Mesendoderm (in vitro differentiated cells): ENCODE results near the gene HOXA6.

Experiments used
- DNase-seq: peaks from one replicate; pipeline ENCODE4 v3.0.0; 2013
- H2AK5ac ChIP-seq: 2 replicates; pipeline ENCODE4 v1.6.1; 2013; ENCODE audit warnings: low read length, inconsistent platforms
- H2BK120ac ChIP-seq: 2 replicates; pipeline ENCODE4 v1.6.1; 2013; ENCODE audit warnings: low read depth, mild to moderate bottlenecking, low read length, moderate library complexity, mixed read lengths
- H2BK15ac ChIP-seq: replicated peaks from 2 replicates; pipeline ENCODE4 v1.6.1; 2013; ENCODE audit warnings: low read depth, mild to moderate bottlenecking, moderate library complexity
- H2BK5ac ChIP-seq: 2 replicates; pipeline ENCODE4 v1.6.1; 2013; ENCODE audit warnings: low read length, inconsistent platforms
- H3K18ac ChIP-seq: 2 replicates; pipeline ENCODE4 v1.6.1; 2013; ENCODE audit warnings: mild to moderate bottlenecking, low read length, mixed read lengths
- H3K23ac ChIP-seq: one replicate; pipeline ENCODE4 v1.6.1; 2013; ENCODE audit warnings: low read length
- H3K27ac ChIP-seq: 2 replicates; pipeline ENCODE4 v1.5.1; 2013; ENCODE audit warnings: low read depth, mild to moderate bottlenecking, inconsistent platforms, low read length, moderate library complexity
- H3K27me3 ChIP-seq: 2 replicates; pipeline ENCODE4 v1.6.1; 2013; ENCODE audit warnings: low read length, control low read depth, mild to moderate bottlenecking, inconsistent platforms; ENCODE audit not compliant: insufficient read depth, poor library complexity
- H3K36me3 ChIP-seq: 2 replicates; pipeline ENCODE4 v1.6.1; 2013; ENCODE audit warnings: low read length, inconsistent platforms; ENCODE audit not compliant: control insufficient read depth, insufficient read depth
- H3K4ac ChIP-seq: one replicate; pipeline ENCODE4 v1.6.1; 2013; ENCODE audit warnings: low read depth, mild to moderate bottlenecking, low read length, moderate library complexity
- H3K4me1 ChIP-seq: 2 replicates; pipeline ENCODE4 v1.6.1; 2013; ENCODE audit warnings: low read depth, low read length, inconsistent platforms; ENCODE audit not compliant: control insufficient read depth
- H3K4me2 ChIP-seq: 2 replicates; pipeline ENCODE4 v1.6.1; 2013; ENCODE audit warnings: low read length
- H3K4me3 ChIP-seq: 2 replicates; pipeline ENCODE4 v1.5.1; 2013; ENCODE audit warnings: mild to moderate bottlenecking, low read length
- H3K56ac ChIP-seq: one replicate; pipeline ENCODE4 v1.6.1; 2013; ENCODE audit warnings: low read length
- H3K79me1 ChIP-seq: 2 replicates; pipeline ENCODE4 v1.6.1; 2013; ENCODE audit warnings: low read length, inconsistent platforms
- H3K79me2 ChIP-seq: 2 replicates; pipeline ENCODE4 v1.6.1; 2013; ENCODE audit warnings: mild to moderate bottlenecking, low read length; ENCODE audit not compliant: control insufficient read depth, insufficient read depth
- H3K9ac ChIP-seq: 2 replicates; pipeline ENCODE4 v1.6.1; 2013; ENCODE audit warnings: low read length, inconsistent platforms
- H4K5ac ChIP-seq: one replicate; pipeline ENCODE4 v1.6.1; 2013; ENCODE audit warnings: low read length
- H4K8ac ChIP-seq: one replicate; pipeline ENCODE4 v1.6.1; 2013; ENCODE audit warnings: low read depth, mild to moderate bottlenecking, control low read depth, low read length, moderate library complexity
- WGBS: extraction: QIAGEN DNeasy Blood & Tissue Kit; methylation state at CpG from one replicate; pipeline ENCODE4 v1.1.7; 2013; ENCODE audit warnings: low lambda C conversion rate, missing lambda C conversion rate; ENCODE audit not compliant: insufficient coverage; ENCODE audit errors: extremely low coverage; 5-methylcytosine and 5-hydroxymethylcytosine counted together

Gene HOXA6

DNA sequence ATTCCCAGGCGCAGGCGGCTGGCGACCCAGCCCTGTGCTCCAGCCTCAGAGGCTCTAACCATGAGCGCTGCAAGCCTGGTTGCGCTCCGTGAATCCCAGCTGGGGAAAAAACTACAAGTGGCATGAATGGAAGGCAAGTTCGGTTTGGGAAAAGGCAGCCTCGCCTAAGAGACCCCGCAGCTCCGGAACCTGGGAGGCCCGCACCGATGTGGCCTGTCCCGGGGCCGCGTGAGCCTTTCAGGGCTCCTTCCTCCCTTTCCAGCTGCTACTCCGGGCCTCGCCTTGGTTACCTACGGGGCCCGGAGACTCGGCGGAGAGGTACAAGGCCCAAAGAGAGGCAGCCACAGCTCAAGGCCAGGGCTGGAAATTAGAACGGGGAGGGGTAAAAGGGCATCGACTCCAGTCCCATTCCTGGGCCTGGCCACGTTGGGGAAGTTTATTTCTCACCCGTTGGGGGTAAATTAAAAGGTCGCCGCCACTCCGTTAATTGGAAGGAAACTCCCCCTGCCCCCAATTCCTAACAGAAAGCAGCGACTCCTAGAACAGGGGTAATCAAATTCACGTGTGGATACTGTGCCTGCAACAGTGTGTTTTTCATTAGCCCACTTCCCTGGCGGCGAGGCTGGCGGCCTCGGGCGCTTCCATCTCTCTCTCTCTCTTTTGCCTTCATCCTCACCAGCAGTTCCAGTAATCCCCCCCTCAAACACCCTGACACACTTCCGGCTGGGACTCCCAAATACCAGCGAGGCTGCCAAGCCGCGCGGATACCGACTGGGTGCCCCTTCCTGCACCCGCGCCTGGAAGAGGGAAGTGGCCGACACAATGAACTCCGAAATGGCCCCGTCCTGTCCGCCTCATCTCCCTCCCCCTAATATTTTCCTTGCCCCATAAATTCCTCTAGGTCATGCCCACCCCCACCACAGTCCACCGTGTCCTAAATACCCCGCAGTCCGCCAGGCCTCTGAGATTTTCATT is 19.2 kb upstream of the HOXA6 start:
- Histone ChIP-seq H3K27me3 (peaks cover 87% of the 10 kb centered on the region), H4K5ac (no peak overlapping the region), H2BK5ac (no peak overlapping the region), H3K9ac (no peak overlapping the region), H3K79me2 (no peaks in the 10 kb centered on the region), H2BK120ac (no peak overlapping the region), H3K4ac (no peak overlapping the region), H3K79me1 (no peaks in the 10 kb centered on the region), H3K56ac (no peak overlapping the region), H3K4me1 (no peaks in the 10 kb centered on the region), H2AK5ac (no peak overlapping the region), H3K27ac (no peak overlapping the region), H3K18ac (no peak overlapping the region), H2BK15ac (no peak overlapping the region), H3K4me2 (no peak overlapping the region), H3K23ac (peak overlapping the region; percentile 66), H3K36me3 (no peaks in the 10 kb centered on the region), H4K8ac (no peak overlapping the region), H3K4me3 (no peak overlapping the region)
- WGBS = no CpG with 5 or more reads among the region's 50 CpGs
- no peak for DNase-seq

DNA sequence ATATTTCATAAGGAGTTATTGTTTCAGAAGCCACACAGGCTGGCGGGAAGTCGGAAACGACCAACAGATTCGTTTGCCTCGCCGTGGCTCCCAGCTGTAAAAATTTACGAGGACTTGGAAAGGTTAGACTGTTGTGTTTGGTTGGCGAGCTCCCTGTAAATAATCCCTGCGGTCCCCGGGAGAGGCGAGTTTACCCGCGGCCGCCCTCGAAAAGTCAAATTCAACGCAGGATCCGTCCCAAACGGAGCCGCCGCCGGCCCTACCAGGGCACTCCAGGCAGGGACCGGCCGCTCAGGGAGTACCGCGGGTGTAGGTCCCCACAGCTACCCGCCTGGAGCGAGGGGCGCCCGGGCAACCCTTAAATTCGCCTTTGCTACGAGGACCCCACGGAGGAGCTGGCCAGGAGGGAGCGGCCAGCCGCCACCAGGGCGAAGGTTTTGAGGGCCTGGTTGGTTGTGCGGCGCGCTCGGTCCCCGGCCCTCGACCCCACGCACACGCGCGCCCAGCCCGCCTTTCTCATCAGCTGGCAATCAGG is 18.5 kb upstream of the HOXA6 start:
- Histone ChIP-seq H2BK120ac (no peak overlapping the region), H3K4me2 (no peak overlapping the region), H2BK5ac (no peak overlapping the region), H3K18ac (no peak overlapping the region), H3K27me3 (peaks cover 85% of the 10 kb centered on the region), H3K56ac (no peak overlapping the region), H3K4ac (no peak overlapping the region), H3K79me2 (no peaks in the 10 kb centered on the region), H4K5ac (no peak overlapping the region), H3K9ac (no peak overlapping the region), H3K4me3 (no peak overlapping the region), H3K27ac (no peak overlapping the region), H3K79me1 (no peaks in the 10 kb centered on the region), H3K36me3 (no peaks in the 10 kb centered on the region), H3K23ac (peak overlapping the region; percentile 66), H4K8ac (no peak overlapping the region), H2AK5ac (no peak overlapping the region), H2BK15ac (no peak overlapping the region), H3K4me1 (no peaks in the 10 kb centered on the region)
- WGBS = no CpG with 5 or more reads among the region's 46 CpGs
- DNase-seq = no peak

DNA sequence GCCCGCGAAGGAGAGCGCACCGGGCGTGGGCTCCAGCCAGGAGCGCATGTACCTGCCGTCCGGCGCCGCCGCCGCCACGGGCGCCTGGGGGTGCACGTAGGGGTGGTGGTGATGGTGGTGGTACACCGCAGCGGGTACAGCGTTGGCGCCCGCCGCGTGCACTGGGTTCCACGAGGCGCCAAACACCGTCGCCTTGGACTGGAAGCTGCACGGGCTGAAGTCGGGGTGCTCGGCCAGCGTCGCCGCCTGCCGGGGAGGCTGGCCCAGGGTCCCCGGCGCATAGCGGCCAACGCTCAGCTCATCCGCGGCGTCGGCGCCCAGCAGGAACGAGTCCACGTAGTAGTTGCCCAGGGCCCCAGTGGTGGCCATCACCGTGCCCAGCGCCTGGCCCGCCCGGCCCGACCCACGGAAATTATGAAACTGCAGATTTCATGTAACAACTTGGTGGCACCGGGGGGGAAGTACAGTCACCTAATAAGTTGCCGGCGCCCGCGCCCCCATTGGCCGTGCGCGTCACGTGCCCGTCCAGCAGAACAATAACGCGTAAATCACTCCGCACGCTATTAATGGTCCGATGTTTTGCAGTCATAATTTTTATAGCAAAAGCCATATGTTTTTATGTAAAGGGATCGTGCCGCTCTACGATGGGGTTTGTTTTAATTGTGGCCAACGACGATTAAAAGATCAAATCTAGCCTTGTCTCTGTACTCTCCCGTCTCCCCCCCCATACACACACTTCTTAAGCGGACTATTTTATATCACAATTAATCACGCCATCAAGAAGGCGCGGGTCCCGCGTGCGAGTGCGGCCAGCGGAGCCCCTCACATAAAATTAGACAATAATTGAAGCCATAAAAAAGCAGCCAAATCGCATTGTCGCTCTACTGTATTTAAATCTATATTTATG is 17.8 kb upstream of the HOXA6 start, which contains the start of gene HOXA9:
Gene HOXA9 (minus strand): TSS at position 449 of the 907 bp plus-strand sequence. CDS start 80 bp downstream, at position 369.
- no peak within 1 kb of the TSS for H3K27ac ChIP-seq
- no peak within 1 kb of the TSS for H3K4ac ChIP-seq
- no peak within 1 kb of the TSS for H3K18ac ChIP-seq
- no peak within 1 kb of the TSS for H4K8ac ChIP-seq
- no peak within 1 kb of the TSS for H2BK15ac ChIP-seq
- no peak within 1 kb of the TSS for H3K9ac ChIP-seq
- H4K5ac ChIP-seq = no peak within 1 kb of the TSS
- no peak for DNase-seq
- no CpG with 5 or more reads among the region's 82 CpGs for WGBS
- no peak within 1 kb of the TSS for H3K4me3 ChIP-seq
- H3K4me1 ChIP-seq = no peaks in the 10 kb centered on the region
- H3K27me3 ChIP-seq = peaks cover 87% of the 10 kb centered on the region
- no peak within 1 kb of the TSS for H3K56ac ChIP-seq
- H3K4me2 ChIP-seq = peak within 1 kb of the TSS; percentile 11
- no peaks in the 10 kb centered on the region for H3K79me2 ChIP-seq
- H2AK5ac ChIP-seq = no peak within 1 kb of the TSS
- no peak within 1 kb of the TSS for H2BK120ac ChIP-seq
- no peak within 1 kb of the TSS for H2BK5ac ChIP-seq
- H3K36me3 ChIP-seq = no peaks in the 10 kb centered on the region
- peak within 1 kb of the TSS; percentile 66 for H3K23ac ChIP-seq
- no peaks in the 10 kb centered on the region for H3K79me1 ChIP-seq

DNA sequence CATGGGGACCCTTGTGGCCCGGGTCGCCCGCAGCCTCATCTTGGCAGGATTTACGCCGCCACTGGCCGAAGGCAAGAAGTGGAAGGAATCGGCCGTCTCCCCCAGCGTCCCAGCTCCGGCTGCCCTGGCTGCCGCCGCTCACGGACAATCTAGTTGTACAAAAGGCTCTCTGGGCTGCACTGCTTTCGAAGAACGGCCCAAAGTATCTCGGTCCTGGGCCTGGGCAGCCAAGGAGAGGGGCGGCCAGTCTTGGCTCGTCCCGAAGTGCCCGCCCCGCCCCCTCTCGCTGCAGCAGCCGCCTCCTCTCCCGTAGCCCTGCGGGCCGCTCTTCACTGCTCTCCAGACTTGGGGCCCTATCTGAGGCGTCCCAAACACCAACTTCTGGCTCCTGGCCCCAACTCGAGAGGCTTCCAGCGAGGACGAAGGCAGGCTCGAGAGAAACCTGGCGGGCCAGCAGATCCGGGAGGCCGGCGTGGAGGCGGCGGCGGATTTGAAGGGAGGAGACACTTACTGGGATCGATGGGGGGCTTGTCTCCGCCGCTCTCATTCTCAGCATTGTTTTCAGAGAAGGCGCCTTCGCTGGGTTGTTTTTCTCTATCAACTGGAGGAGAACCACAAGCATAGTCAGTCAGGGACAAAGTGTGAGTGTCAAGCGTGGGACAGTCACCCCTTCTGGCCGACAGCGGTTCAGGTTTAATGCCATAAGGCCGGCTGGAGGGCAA is 17.0 kb upstream of the HOXA6 start:
- WGBS = no CpG with 5 or more reads among the region's 47 CpGs
- H3K79me2 ChIP-seq = no peaks in the 10 kb centered on the region
- no peak overlapping the region for H2BK5ac ChIP-seq
- no peak overlapping the region for H4K8ac ChIP-seq
- H3K18ac ChIP-seq = no peak overlapping the region
- H2AK5ac ChIP-seq = no peak overlapping the region
- no peaks in the 10 kb centered on the region for H3K36me3 ChIP-seq
- peak overlapping the region; percentile 6 for H3K23ac ChIP-seq
- H3K4ac ChIP-seq = no peak overlapping the region
- no peaks in the 10 kb centered on the region for H3K4me1 ChIP-seq
- peaks cover 88% of the 10 kb centered on the region for H3K27me3 ChIP-seq
- no peak overlapping the region for H4K5ac ChIP-seq
- no peak overlapping the region for H3K9ac ChIP-seq
- no peak overlapping the region for H3K27ac ChIP-seq
- H2BK15ac ChIP-seq = no peak overlapping the region
- no peak overlapping the region for H3K56ac ChIP-seq
- peak; percentile 66 for DNase-seq
- H3K4me3 ChIP-seq = no peak overlapping the region
- H3K79me1 ChIP-seq = no peaks in the 10 kb centered on the region
- H3K4me2 ChIP-seq = peak overlapping the region; percentile 11
- H2BK120ac ChIP-seq = no peak overlapping the region

DNA sequence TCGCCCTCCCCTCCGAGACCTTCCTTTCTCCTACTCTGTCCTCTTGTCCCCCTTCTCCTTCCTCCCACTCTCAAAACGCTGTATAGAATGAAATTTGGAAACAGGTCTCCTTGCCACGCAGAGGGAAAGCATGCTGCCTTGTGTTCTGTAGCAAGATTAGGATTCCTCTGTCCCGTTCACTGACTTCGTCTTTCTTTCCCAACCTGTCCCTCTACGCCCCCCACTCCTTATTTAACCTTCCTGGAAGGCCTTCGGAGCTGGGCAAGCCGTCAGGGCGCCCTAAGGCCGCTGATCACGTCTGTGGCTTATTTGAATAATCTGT is 16.4 kb upstream of the HOXA6 start:
- no peak overlapping the region for H3K27ac ChIP-seq
- no peak overlapping the region for H2BK120ac ChIP-seq
- no peak overlapping the region for H3K23ac ChIP-seq
- no CpG with 5 or more reads among the region's 12 CpGs for WGBS
- H3K79me1 ChIP-seq = no peaks in the 10 kb centered on the region
- H3K18ac ChIP-seq = no peak overlapping the region
- no peak overlapping the region for H2BK5ac ChIP-seq
- H3K79me2 ChIP-seq = no peaks in the 10 kb centered on the region
- H4K5ac ChIP-seq = no peak overlapping the region
- no peak overlapping the region for H3K9ac ChIP-seq
- no peak overlapping the region for H2BK15ac ChIP-seq
- H3K4me2 ChIP-seq = no peak overlapping the region
- no peaks in the 10 kb centered on the region for H3K36me3 ChIP-seq
- no peak overlapping the region for H3K4me3 ChIP-seq
- H2AK5ac ChIP-seq = no peak overlapping the region
- H3K4ac ChIP-seq = no peak overlapping the region
- peaks cover 88% of the 10 kb centered on the region for H3K27me3 ChIP-seq
- no peak overlapping the region for H3K56ac ChIP-seq
- no peaks in the 10 kb centered on the region for H3K4me1 ChIP-seq
- H4K8ac ChIP-seq = no peak overlapping the region
- no peak for DNase-seq
